Measurements from ENCODE around the gene TGM2.

DNA sequence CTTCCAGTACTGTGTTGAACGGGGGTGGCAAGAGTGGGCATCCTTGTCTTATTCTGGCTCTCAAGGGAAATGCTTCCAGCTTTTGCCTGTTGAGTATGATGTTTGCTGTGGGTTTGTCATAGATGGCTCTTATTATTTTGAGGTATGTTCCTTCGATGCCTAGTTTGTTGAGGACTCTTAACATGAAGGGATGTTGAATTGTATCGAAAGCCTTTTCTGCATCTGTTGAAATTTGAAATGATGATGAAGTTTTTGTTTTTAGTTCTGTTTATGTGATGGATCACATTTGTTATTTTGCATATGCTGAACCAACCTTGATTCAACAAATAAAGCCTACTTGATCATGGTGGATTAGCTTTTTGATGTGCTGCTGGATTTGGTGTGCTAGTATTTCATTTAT is 83.5 kb downstream of the TGM2 start:
- TF ChIP-seq, protein P1, sequence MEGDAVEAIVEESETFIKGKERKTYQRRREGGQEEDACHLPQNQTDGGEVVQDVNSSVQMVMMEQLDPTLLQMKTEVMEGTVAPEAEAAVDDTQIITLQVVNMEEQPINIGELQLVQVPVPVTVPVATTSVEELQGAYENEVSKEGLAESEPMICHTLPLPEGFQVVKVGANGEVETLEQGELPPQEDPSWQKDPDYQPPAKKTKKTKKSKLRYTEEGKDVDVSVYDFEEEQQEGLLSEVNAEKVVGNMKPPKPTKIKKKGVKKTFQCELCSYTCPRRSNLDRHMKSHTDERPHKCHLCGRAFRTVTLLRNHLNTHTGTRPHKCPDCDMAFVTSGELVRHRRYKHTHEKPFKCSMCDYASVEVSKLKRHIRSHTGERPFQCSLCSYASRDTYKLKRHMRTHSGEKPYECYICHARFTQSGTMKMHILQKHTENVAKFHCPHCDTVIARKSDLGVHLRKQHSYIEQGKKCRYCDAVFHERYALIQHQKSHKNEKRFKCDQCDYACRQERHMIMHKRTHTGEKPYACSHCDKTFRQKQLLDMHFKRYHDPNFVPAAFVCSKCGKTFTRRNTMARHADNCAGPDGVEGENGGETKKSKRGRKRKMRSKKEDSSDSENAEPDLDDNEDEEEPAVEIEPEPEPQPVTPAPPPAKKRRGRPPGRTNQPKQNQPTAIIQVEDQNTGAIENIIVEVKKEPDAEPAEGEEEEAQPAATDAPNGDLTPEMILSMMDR (IDR thresholded peaks at IDR 0.05) = no peak
- no peak for TF ChIP-seq POLR2A (IDR thresholded peaks at IDR 0.05)
